Endothelial cell of umbilical vein (primary cell): ENCODE results near the gene PID1.

ENCODE experiments used
- EZH2 ChIP-seq: IDR thresholded peaks from 2 replicates; pipeline ENCODE4 v1.6.1; 2012; ENCODE audit warnings: borderline replicate concordance, low read depth, mild to moderate bottlenecking, moderate library complexity, low read length, inconsistent platforms; ENCODE audit not compliant: severe bottlenecking
- POLR2A ChIP-seq: IDR thresholded peaks from 2 replicates; pipeline ENCODE4 v1.6.1; 2012; ENCODE audit warnings: low read depth, mild to moderate bottlenecking, control low read depth, low read length

DNA sequence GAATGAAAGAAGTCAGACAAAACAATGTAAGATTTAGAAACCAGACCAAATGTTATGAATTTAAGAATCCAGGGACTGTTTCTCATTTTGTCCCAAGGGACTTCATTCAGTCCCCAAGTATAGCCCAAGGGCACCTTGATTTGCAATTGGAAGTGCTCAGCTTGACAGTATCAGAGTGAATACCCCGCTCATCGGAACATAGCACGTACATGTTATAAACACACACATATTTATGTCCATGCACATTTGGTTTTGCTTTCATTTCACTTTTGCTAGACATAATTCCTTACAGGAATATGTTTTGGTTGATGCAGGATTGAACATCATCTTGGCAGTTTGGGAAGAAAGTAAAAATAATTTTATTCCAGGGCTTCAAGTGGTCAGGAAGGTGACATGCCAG, 100.2 kb downstream of the PID1 start:
- TF ChIP-seq EZH2 (no peak), POLR2A (no peak)
